Myocyte (in vitro differentiated cells): ENCODE results near the gene HELZ. TPM values are rescaled to one million over a fixed set of nuclear protein-coding genes. Genes with fewer than 3 reads are reported as not detected.

Experiments used
- DNase-seq: peaks from one replicate; pipeline ENCODE4 v3.0.0-alpha.2; 2012; ENCODE audit warnings: low read depth
- total RNA-seq: library from RNA; depleted of rRNA; stranded (reverse); fragments of >200 nt; gene quantifications from 2 replicates; pipeline ENCODE4 v1.2.3, GENCODE V29; 2014

Gene HELZ
- total RNA-seq, 1 donor from 2014 or later, result 41.9 TPM

DNA sequence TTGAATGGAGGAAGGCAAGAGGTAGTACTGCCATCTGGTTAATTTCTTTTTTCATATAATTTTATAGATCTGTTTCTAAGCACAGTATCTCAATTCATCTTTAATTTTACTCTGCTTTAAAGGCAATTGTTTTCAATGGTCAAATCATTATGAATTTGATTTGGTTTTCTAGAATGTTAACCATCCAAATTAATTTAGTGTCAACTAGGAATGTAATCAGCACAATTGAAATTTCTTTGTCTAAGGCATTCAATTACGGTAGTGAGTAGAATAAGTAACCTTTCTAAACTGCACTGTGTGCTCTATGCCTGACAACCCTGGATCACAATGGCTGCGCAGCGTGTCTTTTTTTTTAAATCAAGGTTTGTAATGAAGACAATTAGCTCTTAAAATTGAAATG lies 156.4 kb downstream of the HELZ start:
- DNase-seq, result no peak

- DNase-seq, result no peak
These were observed 159.6 kb downstream of the HELZ start for GRCh38 chr17:67085406-67085805.

DNA sequence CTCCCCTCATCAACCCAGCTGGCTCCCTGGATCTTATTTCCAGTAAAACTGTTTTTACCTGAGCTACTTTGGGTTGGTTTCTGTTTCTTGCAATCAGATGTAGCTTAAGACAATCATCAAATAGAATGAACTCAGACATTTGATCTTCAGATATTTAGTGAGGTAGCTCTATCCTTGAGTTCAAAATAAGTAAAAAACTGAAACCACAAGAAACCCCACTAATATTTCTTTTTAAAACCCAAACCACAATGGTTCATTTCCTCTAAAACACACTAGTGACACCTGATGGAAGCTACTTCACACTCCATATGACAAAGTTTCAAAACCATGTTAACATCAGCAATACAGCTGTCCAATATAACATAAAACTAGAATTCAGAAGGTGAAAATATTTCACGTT lies 162.9 kb downstream of the HELZ start:
- DNase-seq, result no peak

DNA sequence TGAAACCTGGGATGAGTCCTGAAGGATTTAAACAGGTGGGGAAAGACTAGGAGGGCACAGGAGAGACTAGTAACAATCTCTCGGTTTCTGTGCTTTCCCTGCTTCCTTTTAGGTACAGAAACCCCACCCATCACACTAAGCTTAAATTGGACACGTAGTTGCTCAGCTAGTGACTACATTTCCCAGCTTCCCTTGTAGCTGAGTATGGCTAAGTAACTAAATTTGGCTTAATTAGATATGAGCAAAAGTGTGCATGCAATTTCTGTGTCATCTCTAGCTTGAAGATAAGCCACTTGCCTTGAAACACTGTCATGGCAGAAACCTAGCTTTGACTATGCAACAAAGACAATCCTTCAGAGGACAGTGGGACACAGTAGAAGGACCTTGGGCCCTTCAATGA lies 164.2 kb downstream of the HELZ start:
- peak; percentile 42 for DNase-seq

DNA sequence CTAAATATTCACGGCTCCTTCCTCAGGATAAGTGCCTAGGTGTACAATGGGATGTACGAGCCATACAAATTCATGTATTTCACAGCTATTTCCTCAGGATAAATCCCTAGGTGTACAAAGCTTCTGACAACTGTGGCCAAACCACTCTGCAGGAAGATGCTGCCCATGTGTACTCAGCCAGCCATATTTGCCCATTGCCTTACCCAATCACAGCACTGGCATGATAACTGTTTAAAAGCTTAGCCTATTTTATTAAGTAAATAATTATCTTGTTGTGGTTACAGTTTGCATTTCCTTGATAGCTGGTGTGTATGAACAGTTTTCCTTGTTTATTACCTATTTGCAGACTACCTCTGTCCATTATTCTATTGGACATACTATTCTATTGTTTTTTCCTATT lies 165.5 kb downstream of the HELZ start:
- no peak for DNase-seq

DNA sequence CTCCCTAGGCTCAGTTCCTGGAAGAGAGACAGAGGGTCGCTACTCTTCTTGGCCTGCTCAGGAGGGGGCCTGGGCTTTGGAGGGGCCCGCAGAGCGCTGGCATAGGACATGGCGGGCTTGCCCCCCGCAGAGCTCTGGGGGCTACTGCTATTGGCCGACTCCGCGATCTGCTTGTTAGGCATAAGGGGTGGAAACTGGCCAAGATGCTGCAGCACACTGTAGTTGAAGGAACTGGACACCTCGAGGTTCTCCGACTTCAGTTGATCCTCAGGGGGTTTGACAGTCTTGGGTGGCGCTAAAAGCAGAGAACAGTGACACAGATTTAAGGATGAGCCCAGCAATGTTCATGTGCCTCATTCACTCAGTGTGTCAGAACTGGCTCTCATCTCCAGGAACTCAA lies 166.7 kb downstream of the HELZ start:
- DNase-seq, result no peak

DNA sequence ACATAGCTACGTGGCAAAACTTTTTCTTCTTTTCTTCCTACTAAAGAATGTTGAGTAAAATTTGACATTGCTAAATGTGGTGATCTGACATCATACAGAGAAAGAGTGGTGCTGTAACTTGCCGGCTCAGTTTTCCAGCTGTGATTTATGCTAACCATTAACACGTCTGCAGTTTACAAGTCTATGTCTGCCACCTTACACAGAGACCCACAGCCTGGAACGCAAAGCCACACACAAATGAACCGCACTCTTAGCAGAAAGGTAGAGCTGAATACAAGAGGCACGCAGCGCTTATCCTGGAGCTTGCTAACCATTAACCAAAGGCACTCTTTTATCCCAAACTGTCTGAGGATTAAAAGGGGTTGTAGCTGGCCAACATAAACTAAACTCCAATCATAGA lies 168.7 kb downstream of the HELZ start:
- DNase-seq, result no peak

DNA sequence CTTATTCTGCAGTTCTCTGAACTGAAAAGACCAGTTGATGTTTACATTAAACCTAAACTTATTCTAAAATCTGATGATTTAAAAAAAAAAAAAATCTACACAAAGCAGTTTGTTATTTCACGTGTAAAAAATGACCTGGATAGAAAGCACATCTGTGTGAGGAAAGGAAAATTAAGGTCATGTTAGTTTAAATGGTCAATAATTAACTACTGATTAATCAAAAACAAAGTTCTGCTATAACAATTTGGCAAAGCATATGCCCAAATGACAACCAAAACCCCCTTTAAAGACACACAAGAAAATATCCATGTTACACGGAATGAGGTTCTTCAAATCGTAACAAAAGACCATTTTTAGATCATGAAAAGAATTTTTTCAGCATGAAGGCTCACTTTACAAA lies 170.2 kb downstream of the HELZ start:
- DNase-seq, result no peak

GRCh38 chr17:67072885-67073284 lies 172.1 kb downstream of the HELZ start:
- no peak for DNase-seq

DNA sequence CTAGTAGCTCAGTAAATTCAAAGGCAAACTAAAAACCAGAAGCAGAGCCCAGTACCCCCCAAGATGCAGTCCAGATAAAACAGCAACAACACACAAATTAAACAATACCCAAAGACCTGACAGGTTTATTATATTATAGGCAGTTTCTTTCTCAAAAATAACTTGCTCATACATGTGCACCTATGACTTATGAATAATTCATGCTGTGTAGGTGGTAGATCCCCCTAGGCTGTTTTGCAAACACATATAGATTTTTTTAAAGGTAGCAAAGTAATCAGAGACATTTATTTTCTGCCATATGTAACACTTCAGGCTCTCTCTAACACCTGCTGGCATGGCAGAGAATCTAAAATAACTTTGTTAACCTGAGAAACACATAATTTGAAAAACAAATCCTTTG lies 173.4 kb downstream of the HELZ start:
- DNase-seq, result no peak

DNA sequence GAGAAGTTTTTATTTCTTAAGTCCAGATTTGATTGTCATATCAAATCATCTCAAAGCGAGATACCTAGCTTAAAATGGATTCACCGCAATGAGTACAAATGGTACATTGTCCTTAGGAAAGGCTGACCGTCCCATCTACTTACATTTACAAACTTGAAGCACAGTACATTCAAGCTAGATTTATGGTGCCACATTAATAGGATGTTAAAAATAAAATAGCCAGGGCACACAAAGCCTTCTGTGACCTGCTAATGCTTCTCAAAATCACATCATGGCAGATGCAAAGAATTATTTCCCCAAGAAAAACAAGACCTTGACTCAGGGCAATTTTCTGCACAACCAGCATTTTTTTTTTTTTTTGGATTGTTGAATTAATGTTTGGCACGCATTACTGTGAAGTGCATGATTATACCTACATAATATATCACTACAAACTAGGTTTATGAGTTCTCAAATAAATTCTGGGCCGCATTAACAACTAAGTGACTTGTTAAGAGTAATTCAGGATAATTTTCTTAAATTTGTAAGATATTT lies 175.3 kb downstream of the HELZ start:
- no peak for DNase-seq

GRCh38 chr17:67068999-67069398 lies 176.0 kb downstream of the HELZ start:
- peak; percentile 31 for DNase-seq

GRCh38 chr17:67067571-67068482 lies 177.2 kb downstream of the HELZ start:
- no peak for DNase-seq

GRCh38 chr17:67066717-67067116 lies 178.3 kb downstream of the HELZ start:
- DNase-seq, result no peak

GRCh38 chr17:67063141-67063540 lies 181.9 kb downstream of the HELZ start:
- no peak for DNase-seq

DNA sequence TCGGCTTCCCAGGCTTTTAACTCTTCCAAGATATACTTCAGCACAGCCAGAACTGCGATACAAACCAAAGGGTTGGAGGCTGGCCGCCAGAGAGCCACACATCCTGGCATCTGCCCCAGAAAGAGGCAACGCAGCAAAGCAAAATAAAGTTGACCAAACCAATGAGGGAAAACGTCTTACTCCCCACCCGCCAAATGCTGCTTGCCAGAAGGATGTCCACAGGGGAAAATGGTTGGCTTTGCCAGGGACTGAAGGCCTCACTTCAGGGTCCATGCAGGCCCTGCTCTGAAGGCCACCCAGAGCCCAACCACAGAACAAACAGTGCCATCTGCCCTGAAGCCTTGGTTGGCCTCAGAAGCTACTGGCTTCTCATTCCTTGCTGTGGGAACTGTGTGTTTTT lies 185.6 kb downstream of the HELZ start:
- peak; percentile 49 for DNase-seq

DNA sequence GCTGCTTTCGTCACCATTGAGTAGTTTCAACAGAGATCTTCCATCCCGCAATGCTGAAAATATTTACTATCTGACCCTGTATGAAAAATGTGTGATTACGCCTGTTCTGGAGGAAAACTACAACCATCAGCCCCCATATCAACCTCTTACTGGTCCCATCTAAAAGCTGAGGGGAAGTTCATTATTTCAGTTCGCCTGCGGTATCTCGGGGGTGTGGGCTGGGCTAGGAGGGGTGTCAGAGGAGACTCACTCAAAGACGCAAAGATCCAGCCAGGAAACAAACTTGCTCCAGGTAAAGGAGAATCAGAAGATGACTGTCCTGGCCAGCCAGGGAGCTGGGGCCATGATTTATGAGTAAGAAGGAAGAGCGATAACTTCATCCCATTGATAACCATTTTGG lies 187.0 kb downstream of the HELZ start:
- no peak for DNase-seq

DNA sequence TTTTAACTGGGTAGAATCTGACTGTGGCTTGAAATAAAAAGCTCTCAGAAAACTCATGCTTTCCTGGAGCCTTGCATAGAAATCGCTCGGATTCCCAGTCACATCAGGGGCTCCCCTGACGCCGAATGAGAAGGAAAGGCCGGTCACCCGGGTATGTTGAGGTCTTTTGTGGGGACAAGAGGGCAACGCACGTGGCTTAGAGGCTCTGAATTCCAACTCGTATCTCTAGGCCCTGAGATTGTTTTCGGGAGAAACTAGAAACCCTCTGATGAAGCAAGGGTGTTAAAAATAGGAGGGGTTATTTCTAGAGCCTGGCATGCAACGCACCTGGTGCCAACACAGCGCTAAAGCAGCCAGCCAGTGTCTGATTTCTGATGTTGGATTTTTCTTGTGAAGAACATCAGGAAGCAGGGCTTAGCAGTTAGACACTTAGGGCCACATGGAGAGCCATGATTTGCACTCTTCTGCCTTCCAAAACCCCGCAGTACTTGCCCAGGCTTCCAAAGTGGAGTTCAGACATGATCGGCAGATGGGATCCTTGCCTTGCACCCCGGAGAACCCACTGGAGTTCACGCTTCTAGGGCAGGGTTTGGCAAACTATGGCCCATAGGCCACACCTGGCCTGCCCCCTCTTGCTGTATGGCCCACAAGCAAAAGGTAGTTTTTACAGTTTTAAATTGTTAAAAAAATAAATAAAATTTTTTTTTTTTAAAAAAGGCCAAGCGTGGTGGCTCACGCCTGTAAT lies 188.1 kb downstream of the HELZ start:
- peak; percentile 88 for DNase-seq

- DNase-seq, result no peak
These were observed 188.9 kb downstream of the HELZ start for GRCh38 chr17:67055811-67056745.

- no peak for DNase-seq
These were observed 190.0 kb downstream of the HELZ start for GRCh38 chr17:67055041-67055443.

GRCh38 chr17:67054608-67055007 lies 190.4 kb downstream of the HELZ start:
- DNase-seq, result no peak
